ENCODE measurements around the gene GPD1L.
"Not testable (repeated sequence)": the region's sequence is repeated elsewhere in the genome, so short reads cannot be mapped to it uniquely, and the experiment has no call there.

Gene GPD1L

GRCh38 chr3:32106929-32107362 lies 526 bp downstream of the GPD1L start:
- DNase-seq, result no peak

GRCh38 chr3:32108224-32108623 lies 1.8 kb downstream of the GPD1L start:
- DNase-seq, result not testable (repeated sequence)

- no peak for DNase-seq
Measured at GRCh38 chr3:32109256-32109655, 2.8 kb downstream of the GPD1L start.

GRCh38 chr3:32110233-32110760 lies 3.9 kb downstream of the GPD1L start:
- no peak for DNase-seq

GRCh38 chr3:32111560-32111959 lies 5.1 kb downstream of the GPD1L start:
- no peak for DNase-seq

- no peak for DNase-seq
Measured at GRCh38 chr3:32113566-32113965, 7.1 kb downstream of the GPD1L start.

- DNase-seq, result no peak
Measured at GRCh38 chr3:32113981-32114545, 7.6 kb downstream of the GPD1L start.

- DNase-seq, result not testable (repeated sequence)
Measured at GRCh38 chr3:32114546-32115386, 8.3 kb downstream of the GPD1L start.

- DNase-seq, result no peak
Measured at GRCh38 chr3:32117320-32117719, 10.9 kb downstream of the GPD1L start.

- DNase-seq, result no peak
Measured at GRCh38 chr3:32118215-32118614, 11.8 kb downstream of the GPD1L start.

- peak; percentile 21 to 60 for DNase-seq
Measured at GRCh38 chr3:32120471-32120870, 14.1 kb downstream of the GPD1L start.

GRCh38 chr3:32121137-32121536 lies 14.7 kb downstream of the GPD1L start:
- no peak for DNase-seq

GRCh38 chr3:32123620-32124019 lies 17.2 kb downstream of the GPD1L start:
- no peak for DNase-seq

- DNase-seq, result no peak
Measured at GRCh38 chr3:32125012-32125411, 18.6 kb downstream of the GPD1L start.

- no peak for DNase-seq
Measured at GRCh38 chr3:32126305-32127015, 20.0 kb downstream of the GPD1L start.

GRCh38 chr3:32127219-32127826 lies 20.9 kb downstream of the GPD1L start:
- DNase-seq, result no peak

GRCh38 chr3:32128936-32129335 lies 22.5 kb downstream of the GPD1L start:
- no peak for DNase-seq

- no peak for DNase-seq
Measured at GRCh38 chr3:32129832-32130231, 23.4 kb downstream of the GPD1L start.

GRCh38 chr3:32132121-32132520 lies 25.7 kb downstream of the GPD1L start:
- DNase-seq, result no peak

- DNase-seq, result no peak
Measured at GRCh38 chr3:32132706-32133105, 26.3 kb downstream of the GPD1L start.

GRCh38 chr3:32136703-32137102 lies 30.3 kb downstream of the GPD1L start:
- no peak for DNase-seq

- no peak for DNase-seq
Measured at GRCh38 chr3:32137870-32138269, 31.4 kb downstream of the GPD1L start.

- no peak for DNase-seq
Measured at GRCh38 chr3:32138545-32139104, 32.2 kb downstream of the GPD1L start.

All from inflammatory macrophage treated with lipopolysaccharide for 1 hour (primary cell).